A549 (cell line): ENCODE data around the gene GLOD4.

ENCODE experiments used
- BHLHE40 ChIP-seq: IDR thresholded peaks from 2 replicates; pipeline ENCODE4 v1.6.1; 2012; ENCODE audit warnings: low read depth, low read length, inconsistent platforms
- CTCF ChIP-seq: fragments of >200 bp; sonication (Bioruptor Twin); formaldehyde crosslinking; IDR thresholded peaks from 3 replicates; pipeline ENCODE4 v1.5.1; 2016
- EP300 ChIP-seq, 2 experiments: fragments of >200 bp; sonication (Bioruptor Twin); formaldehyde crosslinking; IDR thresholded peaks; 2 replicates in 1 of 2; 3 replicates in 1 of 2; pipeline ENCODE4 v1.6.1; 2016 to 2017
- ESRRA ChIP-seq: fragments of 150-350 bp; IDR thresholded peaks from 2 replicates; pipeline ENCODE4 v1.6.1; 2014; ENCODE audit warnings: mild to moderate bottlenecking, low read length, borderline replicate concordance
- POLR2A ChIP-seq: IDR thresholded peaks from 2 replicates; pipeline ENCODE4 v1.6.1; 2012; ENCODE audit warnings: mild to moderate bottlenecking, low read length
- RCOR1 ChIP-seq: fragments of 150-350 bp; IDR thresholded peaks from 2 replicates; pipeline ENCODE4 v1.6.1; 2014; ENCODE audit warnings: antibody characterized with exemption, low read length, low read depth
- REST ChIP-seq: fragments of 200-600 bp; sonication (generic); IDR thresholded peaks from 2 replicates; pipeline ENCODE4 v1.6.1; 2016; ENCODE audit warnings: antibody characterized with exemption, mild to moderate bottlenecking, moderate library complexity
- ZFP36 ChIP-seq: fragments of 450-650 bp; IDR thresholded peaks from 2 replicates; pipeline ENCODE4 v1.6.1; 2014; ENCODE audit warnings: borderline replicate concordance; ENCODE audit not compliant: partially characterized antibody

GRCh38 chr17:728911-729310 lies 53.2 kb downstream of the GLOD4 start:
- TF ChIP-seq POLR2A (no peak), CTCF (no peak), BHLHE40 (no peak), REST (no peak), RCOR1 (no peak), EP300 (IDR thresholded peaks at IDR 0.05) (no peak), ZFP36 (no peak), ESRRA (no peak)
